Neural progenitor cell (in vitro differentiated cells): ENCODE results near the gene POC1A.

Experiments
- EZH2 ChIP-seq: fragments of 200-600 bp; sonication (generic); IDR thresholded peaks from 2 replicates; pipeline ENCODE4 v1.6.1; 2017; ENCODE audit warnings: antibody characterized with exemption, mild to moderate bottlenecking, moderate library complexity
- EZH2phosphoT487 ChIP-seq: fragments of 200-600 bp; sonication (generic); IDR thresholded peaks from 2 replicates; pipeline ENCODE4 v1.6.1; 2017; ENCODE audit warnings: antibody characterized with exemption

- no peak for TF ChIP-seq EZH2
- TF ChIP-seq EZH2phosphoT487: no peak
Observed at GRCh38 chr3:52037291-52037690, 116.9 kb downstream of the POC1A start.
